CD14-positive monocyte (primary cell): ENCODE data around the gene CXCL17. TPM values are rescaled to one million over a fixed set of nuclear protein-coding genes. Genes with fewer than 3 reads are reported as not detected.
A peak's percentile ranks its signal among the peaks of the same experiment; 100 is the strongest.

Experiments
- DNase-seq, 3 donors: peaks; one replicate each; pipeline ENCODE4 v3.0.0-alpha.2; 2011 to 2022
- H2AFZ ChIP-seq: 2 replicates; pipeline ENCODE4 v1.6.0; 2012; ENCODE audit warnings: mild to moderate bottlenecking, low read depth, low read length, inconsistent platforms; ENCODE audit not compliant: insufficient read depth, poor library complexity, severe bottlenecking
- H3K27ac ChIP-seq, 2 donors: 1 replicate in 1 of 2; 2 replicates in 1 of 2; pipeline ENCODE4 v1.5.1; 2012 to 2013; ENCODE audit warnings: low read length in 2 of 2, control low read depth in 1 of 2, inconsistent platforms in 1 of 2, low read depth in 1 of 2, mild to moderate bottlenecking in 1 of 2
- H3K27me3 ChIP-seq, 2 donors: one replicate each; pipeline versions ENCODE4 v1.6.0 to v1.6.1; 2011 to 2013; ENCODE audit warnings: low read length in 2 of 2; ENCODE audit not compliant: control insufficient read depth in 2 of 2, insufficient read depth in 2 of 2
- H3K36me3 ChIP-seq, 2 donors: replicated peaks in 1 of 2; 1 replicate in 1 of 2; 2 replicates in 1 of 2; pipeline versions ENCODE4 v1.5.1 to v1.6.1; 2012 to 2013; ENCODE audit warnings: low read length in 2 of 2, control low read depth in 1 of 2, inconsistent platforms in 1 of 2, mild to moderate bottlenecking in 1 of 2; ENCODE audit not compliant: insufficient read depth in 2 of 2, control insufficient read depth in 1 of 2
- H3K4me1 ChIP-seq, 2 donors: 1 replicate in 1 of 2; 2 replicates in 1 of 2; pipeline versions ENCODE4 v1.5.1 to v1.6.1; 2012 to 2013; ENCODE audit warnings: low read length in 2 of 2, control low read depth in 1 of 2, inconsistent platforms in 1 of 2, mild to moderate bottlenecking in 1 of 2, moderate library complexity in 1 of 2; ENCODE audit not compliant: insufficient read depth in 2 of 2, control insufficient read depth in 1 of 2
- H3K4me2 ChIP-seq: replicated peaks from 2 replicates; pipeline ENCODE3; 2012; ENCODE audit warnings: low read length, moderate library complexity, mild to moderate bottlenecking; ENCODE audit not compliant: poor library complexity, severe bottlenecking; ENCODE audit errors: extremely low read depth
- H3K4me3 ChIP-seq, 3 experiments: fragments of 200-600 bp in 1 of 3; sonication (generic) in 1 of 3; replicated peaks in 1 of 3; 1 replicate in 2 of 3; 2 replicates in 1 of 3; pipeline ENCODE4 v1.5.1; 2011 to 2013; ENCODE audit warnings: low read length in 3 of 3, mild to moderate bottlenecking in 3 of 3, control low read depth in 2 of 3, low read depth in 2 of 3, inconsistent platforms in 1 of 3, moderate library complexity in 1 of 3
- H3K79me2 ChIP-seq: 2 replicates; pipeline ENCODE4 v1.6.0; 2012; ENCODE audit warnings: mild to moderate bottlenecking, control low read depth, inconsistent platforms, low read length, moderate library complexity; ENCODE audit not compliant: insufficient read depth
- H3K9ac ChIP-seq: 2 replicates; pipeline ENCODE4 v1.6.0; 2017; ENCODE audit warnings: low read length, mild to moderate bottlenecking; ENCODE audit not compliant: insufficient read depth, poor library complexity, severe bottlenecking
- H3K9me3 ChIP-seq, 2 donors: replicated peaks in 1 of 2; 1 replicate in 1 of 2; 2 replicates in 1 of 2; pipeline versions ENCODE4 v1.5.1 to v1.6.1; 2012 to 2013; ENCODE audit warnings: low read length in 2 of 2, control low read depth in 1 of 2; ENCODE audit not compliant: control insufficient read depth in 1 of 2, insufficient read depth in 1 of 2
- H4K20me1 ChIP-seq: 2 replicates; pipeline ENCODE4 v1.6.0; 2012; ENCODE audit warnings: mild to moderate bottlenecking, low read length, control low read depth, moderate library complexity; ENCODE audit not compliant: insufficient read depth
- H3K27ac Mint-ChIP-seq, 7 donors: one replicate each; pipeline ENCODE4 v1.8.0; 2020; ENCODE audit warnings: mild to moderate bottlenecking in 7 of 7, mixed read lengths in 7 of 7, moderate library complexity in 6 of 7, inconsistent platforms in 2 of 7
- H3K27me3 Mint-ChIP-seq, 3 donors: one replicate each; pipeline ENCODE4 v1.8.0; 2021 to 2022; ENCODE audit warnings: low read depth in 3 of 3, mild to moderate bottlenecking in 3 of 3, mixed read lengths in 3 of 3, moderate library complexity in 3 of 3, inconsistent platforms in 1 of 3
- H3K36me3 Mint-ChIP-seq, 2 donors: one replicate each; pipeline ENCODE4 v1.8.0; 2020; ENCODE audit warnings: mixed read lengths in 2 of 2, inconsistent platforms in 1 of 2, mild to moderate bottlenecking in 1 of 2
- H3K4me1 Mint-ChIP-seq: one replicate; pipeline ENCODE4 v1.8.0; 2020; ENCODE audit warnings: mild to moderate bottlenecking, mixed read lengths
- H3K4me3 Mint-ChIP-seq, 2 donors: one replicate each; pipeline ENCODE4 v1.8.0; 2020; ENCODE audit warnings: mild to moderate bottlenecking in 2 of 2, mixed read lengths in 2 of 2, moderate library complexity in 1 of 2
- H3K9me3 Mint-ChIP-seq, 7 donors: one replicate each; pipeline ENCODE4 v1.8.0; 2020 to 2022; ENCODE audit warnings: mixed read lengths in 7 of 7, mild to moderate bottlenecking in 6 of 7, moderate library complexity in 6 of 7, inconsistent platforms in 2 of 7
- CTCF ChIP-seq: fragments of 200-600 bp; IDR thresholded peaks from one replicate; pipeline ENCODE4 v1.8.0; 2022; ENCODE audit warnings: antibody characterized with exemption, mild to moderate bottlenecking
- WGBS: methylation state at CpG from one replicate; pipeline ENCODE4 v1.1.5; 2013; ENCODE audit warnings: missing lambda C conversion rate; ENCODE audit not compliant: insufficient coverage; 5-methylcytosine and 5-hydroxymethylcytosine counted together
- intact Hi-C, 2 donors: fragments of 100-400 bp; cut with micrococcal nuclease; formaldehyde crosslinking; loops; one replicate each; pipeline versions ENCODE4 v1.15.0 to v1.15.1; 2023
- polyA plus RNA-seq, 3 donors: library from polyadenylated mRNA; depleted of rRNA in 1 of 3; unstranded in 2 of 3; stranded (reverse) in 1 of 3; fragments of 300-500 nt in 2 of 3; fragments of >200 nt in 1 of 3; fragmentation: Illumina TruSeq in 2 of 3; gene quantifications; 1 replicate in 2 of 3; 2 replicates in 1 of 3; pipeline ENCODE4 v1.2.3, GENCODE V29; 2012 to 2021

Gene CXCL17
- polyA plus RNA-seq, 3 donors = not detected

GRCh38 chr19:42422901-42423461 lies 19.8 kb downstream of the CXCL17 start:
- H3K9me3 ChIP-seq = no peaks in the 10 kb centered on the region
- peaks cover 0 to 2% of the 10 kb centered on the region in 2 donors for H3K36me3 Mint-ChIP-seq
- peak overlapping the region; percentile 21 to 74 (median 63) for H3K4me3 ChIP-seq
- H3K27me3 ChIP-seq = peaks cover 0 to 34% of the 10 kb centered on the region in 2 donors
- intact Hi-C loops = no loop called here
- peak overlapping the region; percentile 82 to 92 for H3K4me3 Mint-ChIP-seq
- peak in 2 of 3 donors; percentile 11 to 42 for DNase-seq
- H3K79me2 ChIP-seq = no peaks in the 10 kb centered on the region
- peak overlapping the region; percentile 81 for H2AFZ ChIP-seq
- H3K27ac ChIP-seq = no peak overlapping the region
- H3K4me2 ChIP-seq = peak overlapping the region; percentile 81
- H4K20me1 ChIP-seq = no peaks in the 10 kb centered on the region
- 0% methylated on average over 35 of the region's 38 CpGs for WGBS
- no peaks in the 10 kb centered on the region for H3K36me3 ChIP-seq
- no peak overlapping the region for H3K27ac Mint-ChIP-seq
- H3K4me1 Mint-ChIP-seq = peaks cover 38% of the 10 kb centered on the region
- TF ChIP-seq CTCF = no peak
- H3K9me3 Mint-ChIP-seq = peaks cover 0 to 17% (median 6%) of the 10 kb centered on the region in 7 donors
- H3K4me1 ChIP-seq = peaks cover 23 to 37% of the 10 kb centered on the region in 2 donors
- peaks cover 39 to 55% (median 40%) of the 10 kb centered on the region in 3 donors for H3K27me3 Mint-ChIP-seq
- H3K9ac ChIP-seq = peak overlapping the region; percentile 29

- Mint-ChIP-seq H3K36me3 (peaks cover 0 to 2% of the 10 kb centered on the region in 2 donors), H3K4me3 (peak overlapping the region; percentile 82 to 92), H3K27ac (no peak overlapping the region), H3K27me3 (peaks cover 39 to 55% (median 40%) of the 10 kb centered on the region in 3 donors), H3K4me1 (peaks cover 38% of the 10 kb centered on the region), H3K9me3 (peaks cover 0 to 17% (median 6%) of the 10 kb centered on the region in 7 donors)
- Histone ChIP-seq H3K36me3 (no peaks in the 10 kb centered on the region), H3K27ac (no peak overlapping the region), H3K9me3 (no peaks in the 10 kb centered on the region), H3K4me3 (peak overlapping the region in 2 of 3 experiments; percentile 63 to 74), H3K4me1 (peaks cover 23 to 37% of the 10 kb centered on the region in 2 donors), H2AFZ (peak overlapping the region; percentile 81), H3K79me2 (no peaks in the 10 kb centered on the region), H3K9ac (peak overlapping the region; percentile 29), H3K27me3 (peaks cover 0 to 34% of the 10 kb centered on the region in 2 donors), H4K20me1 (no peaks in the 10 kb centered on the region), H3K4me2 (peak overlapping the region; percentile 81)
- intact Hi-C loops = no loop called here
- 50% methylated on average over 6 of the region's 17 CpGs for WGBS
- no peak for DNase-seq
- no peak for TF ChIP-seq CTCF
Measured at GRCh38 chr19:42422092-42422900, 20.4 kb downstream of the CXCL17 start.
